ENCODE results near the gene NEDD4L.

NEDD4L gene

DNA sequence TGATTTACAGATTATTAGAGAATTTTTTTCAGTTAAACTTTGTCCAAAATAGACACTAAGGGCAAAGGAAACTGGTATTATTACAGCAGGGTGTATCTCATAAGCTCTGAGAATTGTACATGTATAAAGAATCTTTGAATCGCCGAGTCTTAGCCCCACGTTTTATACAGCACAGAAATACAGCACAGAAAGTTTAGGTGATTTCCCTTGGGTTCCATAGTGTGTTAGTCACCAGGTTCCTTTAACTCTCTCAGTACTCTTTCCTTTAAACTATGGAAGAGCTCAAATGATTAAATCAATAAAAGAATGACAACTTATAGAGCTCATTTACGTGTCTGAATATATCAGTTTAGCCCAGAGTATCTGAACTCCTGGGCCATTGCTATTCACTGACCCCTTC, 256.8 kb downstream of the NEDD4L start:
- FAIRE-seq, result no peak

DNA sequence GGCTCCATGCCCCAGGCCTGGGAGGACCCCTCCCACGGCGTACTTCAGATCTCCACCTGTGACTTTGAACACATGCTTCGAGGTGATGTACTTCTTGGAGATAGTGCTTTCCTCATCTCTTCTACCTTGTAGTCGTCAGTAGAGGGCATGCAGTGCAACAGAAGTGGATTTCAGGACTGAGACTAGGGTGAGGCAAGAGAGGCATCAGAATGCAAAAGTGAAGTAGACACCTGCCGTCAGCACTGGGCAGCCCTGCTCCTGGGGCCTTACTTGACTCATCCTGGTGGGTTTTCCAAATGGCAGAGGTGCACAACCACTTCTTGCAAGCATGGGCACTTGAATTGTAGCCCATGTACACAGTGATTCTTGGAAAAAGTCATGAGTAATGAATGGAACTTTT, 258.8 kb downstream of the NEDD4L start:
- FAIRE-seq, result no peak

GRCh38 chr18:58303363-58303762, 259.3 kb downstream of the NEDD4L start:
- FAIRE-seq, result no peak

DNA sequence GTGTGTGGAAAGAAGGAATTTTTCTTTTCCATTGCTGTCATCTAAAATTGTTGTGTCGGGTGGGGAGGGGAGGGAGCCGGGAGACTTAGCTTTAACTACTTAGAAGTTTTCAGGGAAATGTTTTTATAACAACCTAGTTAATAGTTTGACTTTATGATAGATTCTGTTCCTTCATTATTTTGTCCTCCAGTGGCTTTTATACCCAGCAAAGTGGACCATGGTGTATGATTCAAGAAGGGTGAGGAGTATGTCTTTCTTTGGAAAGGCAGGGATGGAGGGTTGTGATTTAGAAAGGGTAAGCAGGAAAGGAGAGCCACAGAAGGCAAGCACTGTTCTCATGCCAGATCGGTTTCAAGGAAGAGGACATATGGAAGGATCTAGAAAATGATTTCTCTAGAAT, 261.8 kb downstream of the NEDD4L start:
- FAIRE-seq, result no peak

- no peak for FAIRE-seq
These were observed 263.4 kb downstream of the NEDD4L start for GRCh38 chr18:58307441-58307840.

DNA sequence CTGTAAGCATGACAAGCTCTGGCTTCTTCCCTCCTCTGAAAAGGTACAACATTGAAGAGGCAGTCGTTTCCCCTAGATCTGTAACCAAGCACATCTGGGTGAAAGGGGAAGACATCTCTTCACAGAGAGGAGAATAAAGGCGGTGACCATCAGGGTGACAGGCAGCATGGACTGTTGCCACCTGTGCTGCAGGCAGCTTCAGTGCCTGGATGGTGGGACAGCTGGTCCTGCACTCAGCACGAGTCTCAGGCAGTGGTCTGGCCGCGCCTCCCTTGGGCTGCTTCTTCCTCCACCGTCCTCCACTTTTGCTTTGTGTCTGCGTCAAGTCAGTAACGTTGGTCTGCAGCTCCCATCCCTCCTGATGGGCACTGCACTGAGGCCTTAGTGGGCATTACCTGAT, 264.4 kb downstream of the NEDD4L start:
- no peak for FAIRE-seq

GRCh38 chr18:58309099-58309498, 265.1 kb downstream of the NEDD4L start:
- no peak for FAIRE-seq

- no peak for FAIRE-seq
These were observed 265.7 kb downstream of the NEDD4L start for GRCh38 chr18:58309610-58310239.

- FAIRE-seq, result no peak
These were observed 266.5 kb downstream of the NEDD4L start for GRCh38 chr18:58310517-58310916.

- FAIRE-seq, result no peak
These were observed 267.4 kb downstream of the NEDD4L start for GRCh38 chr18:58311390-58311789.

DNA sequence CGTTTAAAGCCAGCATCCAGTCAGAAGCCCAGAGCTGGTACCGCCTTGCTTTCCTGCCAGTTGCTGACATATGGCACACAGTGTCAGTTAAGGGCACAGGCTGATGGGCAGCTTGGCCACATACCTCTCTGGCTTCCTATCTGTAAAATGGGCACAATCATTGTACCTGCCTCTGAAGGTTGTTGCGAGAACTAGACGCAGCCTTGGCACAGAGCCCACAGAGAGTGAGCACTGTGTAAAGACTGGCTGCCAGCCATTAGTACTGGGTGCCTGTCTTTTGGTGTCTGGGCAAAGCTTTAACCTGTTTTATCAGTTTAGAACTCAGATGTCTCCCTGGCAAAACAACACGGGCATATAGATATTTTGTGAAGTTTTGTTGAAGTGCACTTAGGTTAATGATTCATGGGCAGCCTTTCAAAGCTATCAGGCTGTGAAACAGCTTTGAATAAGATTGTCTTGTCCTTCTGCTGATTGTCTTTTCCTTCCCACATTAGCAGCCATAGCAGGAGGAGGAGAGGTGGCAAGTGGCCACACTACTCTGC, 269.5 kb downstream of the NEDD4L start:
- FAIRE-seq, result no peak

- FAIRE-seq, result no peak
These were observed 270.3 kb downstream of the NEDD4L start for GRCh38 chr18:58314284-58314683.

DNA sequence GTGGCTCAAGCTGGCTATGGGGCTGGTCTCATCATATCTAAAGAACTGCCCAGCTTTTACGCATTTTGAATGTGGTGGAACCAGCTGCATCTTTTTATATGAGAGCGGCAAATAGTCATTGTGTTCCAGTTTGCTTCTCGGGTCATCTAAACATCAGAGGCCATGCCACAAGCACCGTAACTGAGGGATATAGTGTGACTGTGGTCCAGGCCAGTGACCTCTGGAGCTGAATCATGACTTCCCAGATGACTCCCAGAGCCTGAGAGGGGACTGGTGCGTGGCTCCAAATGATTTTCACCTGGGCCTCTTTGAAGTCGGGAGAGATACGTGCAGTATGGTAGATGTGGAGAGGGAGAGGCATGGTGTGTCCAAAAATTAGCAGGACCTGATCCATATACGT, 271.0 kb downstream of the NEDD4L start:
- FAIRE-seq, result no peak

DNA sequence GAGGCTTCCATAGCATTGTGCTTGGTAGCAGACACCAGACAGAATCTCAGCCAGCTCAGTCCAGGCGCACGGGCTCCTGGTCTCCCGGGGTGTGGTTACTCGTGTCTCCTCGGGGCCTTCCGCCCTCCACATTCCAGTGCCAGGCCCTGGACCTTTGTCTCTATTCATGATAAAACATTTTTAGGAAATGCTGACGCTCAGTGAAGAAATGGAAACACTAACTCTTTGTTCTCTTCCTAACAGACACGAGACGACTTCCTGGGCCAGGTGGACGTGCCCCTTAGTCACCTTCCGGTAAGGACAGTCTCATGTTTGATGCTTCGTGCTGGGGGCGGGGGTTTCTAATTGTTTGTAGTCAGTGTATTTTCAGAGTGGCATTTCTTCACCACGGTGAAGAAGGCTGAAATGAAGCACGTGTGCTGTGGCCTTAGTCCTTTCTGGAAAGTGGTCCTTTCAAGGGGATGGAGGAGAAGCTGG, 271.8 kb downstream of the NEDD4L start:
- no peak for FAIRE-seq

GRCh38 chr18:58316396-58317342, 272.6 kb downstream of the NEDD4L start:
- no peak for FAIRE-seq

DNA sequence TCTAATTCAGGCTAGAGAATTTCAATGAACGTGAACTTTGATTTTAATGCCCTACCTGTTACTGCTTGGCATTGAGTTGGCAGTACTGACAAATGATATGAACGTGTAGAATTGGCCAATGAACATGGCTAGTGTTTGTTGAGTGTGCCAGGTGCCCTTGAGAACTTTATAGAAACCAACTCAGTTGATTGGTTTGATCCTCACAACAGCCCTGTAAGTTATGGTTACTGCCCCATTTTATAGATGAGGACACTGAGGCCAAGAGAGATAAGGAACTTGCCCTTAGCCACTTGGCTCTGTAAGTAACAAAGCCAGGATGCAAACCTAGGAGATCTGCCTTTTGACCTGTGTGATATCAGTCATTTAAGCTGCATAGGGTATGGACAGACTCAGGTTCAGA, 275.7 kb downstream of the NEDD4L start:
- no peak for FAIRE-seq

DNA sequence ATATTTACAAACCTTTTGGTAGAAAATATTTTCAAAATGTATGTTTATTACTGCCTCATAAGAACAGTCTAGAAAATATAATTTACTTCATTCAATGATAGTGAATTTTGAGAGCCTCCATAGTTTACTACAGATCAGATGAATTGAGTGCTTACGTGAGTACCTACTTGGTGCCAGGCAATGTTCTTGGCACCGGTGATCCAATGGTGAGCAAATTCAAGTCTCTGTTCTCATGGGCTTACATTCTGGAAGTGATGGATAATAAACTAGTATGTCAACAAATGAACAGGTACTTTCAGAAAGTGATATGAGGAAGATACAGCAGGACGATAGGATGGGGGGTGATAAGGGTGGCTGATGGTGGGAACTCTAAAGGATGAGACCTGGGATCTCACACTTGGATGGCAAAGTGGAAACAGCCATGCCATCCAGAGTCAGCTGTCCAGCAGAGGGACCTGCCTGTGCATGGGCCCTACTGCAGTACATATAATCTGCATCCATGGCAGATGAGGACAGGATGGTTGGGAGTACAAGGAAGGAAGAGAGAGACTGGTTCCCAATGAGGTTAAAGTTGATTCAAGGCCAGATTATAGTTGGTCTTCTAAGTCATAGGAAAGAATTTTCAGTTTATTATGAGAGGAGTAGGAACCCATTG, 277.0 kb downstream of the NEDD4L start:
- no peak for FAIRE-seq

- peak; percentile 34 for FAIRE-seq
These were observed 278.0 kb downstream of the NEDD4L start for GRCh38 chr18:58321986-58322385.

- no peak for FAIRE-seq
These were observed 278.4 kb downstream of the NEDD4L start for GRCh38 chr18:58322464-58322863.

GRCh38 chr18:58323866-58324762, 280.1 kb downstream of the NEDD4L start:
- FAIRE-seq, result no peak

GRCh38 chr18:58324824-58325480, 280.9 kb downstream of the NEDD4L start:
- no peak for FAIRE-seq

DNA sequence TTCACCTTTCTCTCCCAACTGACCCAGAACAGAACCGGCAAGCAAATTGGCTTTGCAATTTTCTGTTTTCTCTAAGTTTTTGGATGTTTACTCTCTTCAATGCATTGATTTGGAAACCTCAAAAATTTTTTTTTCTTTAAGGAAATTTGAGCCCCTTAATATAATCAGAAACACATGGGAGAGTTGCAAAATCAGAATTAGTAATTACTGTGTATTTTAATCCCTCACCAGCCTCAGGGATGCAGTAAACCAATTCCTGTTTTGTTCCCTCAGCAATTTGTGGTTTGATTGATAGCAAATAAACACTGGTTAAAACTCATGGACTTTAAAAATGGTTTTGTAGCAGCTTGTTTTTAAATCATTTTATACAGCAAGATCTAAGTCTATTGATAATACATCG, 281.5 kb downstream of the NEDD4L start:
- no peak for FAIRE-seq

All from A204.1 (cell line).